ENCODE measurements around the gene CEACAM16.
"Not testable (repeated sequence)": the region's sequence is repeated elsewhere in the genome, so short reads cannot be mapped to it uniquely, and the experiment has no call there.

The CEACAM16 gene, protein sequence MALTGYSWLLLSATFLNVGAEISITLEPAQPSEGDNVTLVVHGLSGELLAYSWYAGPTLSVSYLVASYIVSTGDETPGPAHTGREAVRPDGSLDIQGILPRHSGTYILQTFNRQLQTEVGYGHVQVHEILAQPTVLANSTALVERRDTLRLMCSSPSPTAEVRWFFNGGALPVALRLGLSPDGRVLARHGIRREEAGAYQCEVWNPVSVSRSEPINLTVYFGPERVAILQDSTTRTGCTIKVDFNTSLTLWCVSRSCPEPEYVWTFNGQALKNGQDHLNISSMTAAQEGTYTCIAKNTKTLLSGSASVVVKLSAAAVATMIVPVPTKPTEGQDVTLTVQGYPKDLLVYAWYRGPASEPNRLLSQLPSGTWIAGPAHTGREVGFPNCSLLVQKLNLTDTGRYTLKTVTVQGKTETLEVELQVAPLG

DNA sequence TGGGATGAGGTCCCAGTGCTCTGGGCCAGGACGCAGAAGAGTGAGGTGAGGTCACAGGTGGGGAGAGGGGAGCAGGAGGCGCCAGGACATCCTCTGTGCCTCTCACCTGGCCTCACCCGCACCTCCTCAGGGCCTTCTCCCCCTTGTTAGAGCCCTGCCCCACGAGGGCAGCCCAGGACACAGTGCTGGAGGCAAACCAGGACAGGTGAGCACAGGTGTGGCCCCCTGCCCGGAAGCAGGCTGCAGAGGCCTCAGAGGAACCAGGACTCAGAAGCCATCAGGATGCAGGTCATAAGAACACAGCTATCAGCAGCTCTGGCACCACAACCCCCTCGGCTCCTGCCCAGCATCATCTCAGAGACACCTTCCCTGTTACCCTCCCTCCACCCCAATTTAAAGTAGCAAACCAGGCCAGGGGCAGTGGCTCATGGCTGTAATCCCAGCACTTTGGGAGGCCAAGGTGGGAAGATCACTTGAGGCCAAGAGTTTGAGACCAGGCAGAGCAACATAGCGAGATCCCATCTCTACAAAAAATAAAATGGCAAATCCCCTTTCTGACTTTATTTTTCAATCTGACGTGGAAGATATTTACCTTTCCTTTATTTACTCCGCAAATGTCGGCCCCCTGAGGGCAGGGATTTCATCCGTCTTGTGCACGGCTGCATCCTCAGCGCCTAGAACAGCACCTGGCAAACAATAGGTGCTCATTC is at the start of gene CEACAM16:
Gene CEACAM16, plus strand, starts transcription at position 660 of the 710 bp plus-strand sequence. CDS start 2,306 bp downstream, outside the sequence.
- no peak for DNase-seq (ENCODE audit: low spot score)

GRCh38 chr19:44649578-44650145 is 49.3 kb upstream of the CEACAM16 start:
- no peak for DNase-seq (ENCODE audit: low spot score)

- DNase-seq (ENCODE audit: low spot score): no peak
Measured at GRCh38 chr19:44653343-44653742, 45.6 kb upstream of the CEACAM16 start.

GRCh38 chr19:44653977-44654774 is 44.8 kb upstream of the CEACAM16 start:
- DNase-seq (ENCODE audit: low spot score): peak; percentile 62

GRCh38 chr19:44657211-44657921 is 41.6 kb upstream of the CEACAM16 start:
- DNase-seq (ENCODE audit: low spot score): peak; percentile 56

GRCh38 chr19:44658069-44658733 is 40.8 kb upstream of the CEACAM16 start:
- DNase-seq (ENCODE audit: low spot score): no peak

DNA sequence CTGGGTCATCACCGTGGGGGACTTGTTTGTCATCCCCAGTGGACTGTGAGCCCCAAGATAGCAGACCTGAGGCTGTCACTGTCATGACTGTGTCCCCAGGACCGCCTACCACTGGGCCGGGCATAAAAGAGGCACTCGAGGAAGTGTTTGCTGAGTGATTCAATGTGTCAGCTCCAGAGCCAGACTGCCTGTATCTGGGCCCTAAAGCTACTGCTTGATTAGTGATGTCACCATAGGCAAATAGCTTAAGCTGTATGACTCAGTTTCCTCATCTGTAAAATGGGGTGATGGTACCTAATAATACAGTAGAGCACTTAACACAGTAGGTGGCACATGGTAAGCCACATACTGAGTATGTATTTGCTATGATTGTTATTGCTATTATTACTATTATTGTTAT is 38.9 kb upstream of the CEACAM16 start:
- no peak for DNase-seq (ENCODE audit: low spot score)

- DNase-seq (ENCODE audit: low spot score): no peak
Measured at GRCh38 chr19:44661205-44661604, 37.7 kb upstream of the CEACAM16 start.

DNA sequence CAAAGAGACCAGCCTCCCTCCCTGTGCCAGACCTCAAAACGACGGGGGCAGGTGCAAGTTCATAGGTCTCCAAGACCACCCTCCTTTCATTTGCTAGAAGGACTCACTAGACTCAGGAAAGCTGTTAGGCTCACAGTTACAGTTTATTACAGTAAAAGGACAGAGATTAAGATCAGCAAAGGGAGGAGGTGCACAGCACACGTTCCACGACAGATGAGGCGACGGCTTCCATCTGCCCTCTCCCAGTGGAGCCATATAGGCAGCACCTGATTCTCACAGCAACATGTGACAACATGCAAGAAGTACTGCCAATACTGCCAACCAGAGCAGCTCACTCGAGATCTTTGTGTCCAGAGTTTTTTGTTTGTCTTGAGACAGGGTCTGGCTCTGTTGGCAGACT is 37.0 kb upstream of the CEACAM16 start:
- DNase-seq (ENCODE audit: low spot score): no peak

DNA sequence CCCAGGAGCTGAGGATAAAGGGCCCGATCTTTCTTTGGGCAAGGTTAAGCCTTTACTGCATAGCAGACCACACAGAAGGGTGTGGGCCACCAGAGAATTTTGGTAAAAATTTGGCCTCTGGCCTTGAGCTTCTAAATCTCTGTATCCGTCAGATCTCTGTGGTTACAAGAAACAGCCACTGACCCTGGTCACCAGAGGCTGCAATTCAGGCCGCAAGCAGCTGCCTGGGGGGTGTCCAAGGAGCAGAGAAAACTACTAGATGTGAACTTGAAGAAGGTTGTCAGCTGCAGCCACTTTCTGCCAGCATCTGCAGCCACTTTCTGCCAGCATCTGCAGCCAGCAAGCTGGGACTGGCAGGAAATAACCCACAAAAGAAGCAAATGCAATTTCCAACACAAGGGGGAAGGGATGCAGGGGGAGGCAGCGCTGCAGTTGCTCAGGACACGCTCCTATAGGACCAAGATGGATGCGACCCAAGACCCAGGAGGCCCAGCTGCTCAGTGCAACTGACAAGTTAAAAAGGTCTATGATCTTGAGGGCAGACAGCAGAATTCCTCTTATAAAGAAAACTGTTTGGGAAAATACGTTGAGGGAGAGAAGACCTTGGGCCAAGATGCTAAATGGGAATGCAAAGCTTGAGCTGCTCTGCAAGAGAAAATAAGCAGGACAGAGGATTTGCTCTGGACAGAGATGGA is 36.1 kb upstream of the CEACAM16 start:
- DNase-seq (ENCODE audit: low spot score): no peak

DNA sequence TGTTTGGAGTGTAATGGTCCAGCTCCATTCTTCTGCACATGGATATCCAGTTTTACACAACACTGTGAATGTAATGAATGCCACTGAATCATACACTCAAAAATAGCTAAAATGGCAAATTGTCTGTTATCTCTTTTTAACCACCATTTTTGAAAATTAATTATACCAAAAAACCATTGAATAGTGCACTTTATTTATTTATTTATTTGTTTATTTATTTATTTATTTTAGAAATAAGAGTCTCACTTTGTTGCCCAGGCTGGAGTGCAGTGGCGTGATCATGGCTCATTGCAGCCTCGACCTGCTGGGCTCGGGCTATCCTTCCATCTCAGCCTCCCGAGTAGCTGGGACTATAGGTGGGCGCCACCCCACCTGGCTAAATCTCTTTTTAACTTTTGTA is 35.0 kb upstream of the CEACAM16 start:
- DNase-seq (ENCODE audit: low spot score): no peak

- DNase-seq (ENCODE audit: low spot score): no peak
Measured at GRCh38 chr19:44664976-44665375, 34.0 kb upstream of the CEACAM16 start.

DNA sequence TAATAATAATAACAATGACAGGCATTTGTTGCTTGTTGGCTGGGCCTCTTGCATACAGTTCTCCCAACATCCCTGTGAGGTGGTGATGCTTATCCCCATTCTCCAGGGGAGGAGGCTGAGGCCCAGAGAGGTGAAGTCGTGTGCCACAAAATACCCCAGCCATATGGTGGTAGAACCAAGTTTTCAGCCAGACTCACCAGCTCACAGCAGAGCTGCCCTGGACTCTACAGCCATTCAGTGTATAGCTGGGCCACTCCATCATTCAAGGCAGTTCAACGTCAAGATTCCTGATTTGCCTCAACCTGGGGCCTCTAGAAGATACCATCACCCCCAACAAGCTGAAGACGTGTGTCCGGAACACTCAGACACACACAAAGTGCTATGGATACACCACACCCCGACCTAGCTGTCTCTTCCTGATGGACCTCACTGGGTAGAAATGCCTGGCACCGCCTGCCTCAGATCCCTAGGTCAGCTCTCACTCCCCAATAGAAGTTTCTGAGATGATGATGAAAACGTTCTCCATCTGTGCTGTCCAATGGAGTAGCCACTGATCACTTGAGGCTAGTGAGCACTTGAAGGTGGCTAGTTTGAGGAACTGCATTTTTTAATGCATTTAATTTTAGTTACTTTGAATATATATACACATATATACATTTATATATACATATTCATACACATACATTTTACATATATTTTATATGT is 31.9 kb upstream of the CEACAM16 start:
- no peak for DNase-seq (ENCODE audit: low spot score)

- DNase-seq (ENCODE audit: low spot score): no peak
Measured at GRCh38 chr19:44668985-44669764, 29.8 kb upstream of the CEACAM16 start.

GRCh38 chr19:44670027-44670426 is 28.9 kb upstream of the CEACAM16 start:
- DNase-seq (ENCODE audit: low spot score): not testable (repeated sequence)

GRCh38 chr19:44671400-44671799 is 27.6 kb upstream of the CEACAM16 start, which contains the start of gene CEACAM19:
Gene CEACAM19 (plus strand): TSS chr19:44671482. CDS start chr19:44671932, 450 bp downstream.
- no peak for DNase-seq (ENCODE audit: low spot score)

DNA sequence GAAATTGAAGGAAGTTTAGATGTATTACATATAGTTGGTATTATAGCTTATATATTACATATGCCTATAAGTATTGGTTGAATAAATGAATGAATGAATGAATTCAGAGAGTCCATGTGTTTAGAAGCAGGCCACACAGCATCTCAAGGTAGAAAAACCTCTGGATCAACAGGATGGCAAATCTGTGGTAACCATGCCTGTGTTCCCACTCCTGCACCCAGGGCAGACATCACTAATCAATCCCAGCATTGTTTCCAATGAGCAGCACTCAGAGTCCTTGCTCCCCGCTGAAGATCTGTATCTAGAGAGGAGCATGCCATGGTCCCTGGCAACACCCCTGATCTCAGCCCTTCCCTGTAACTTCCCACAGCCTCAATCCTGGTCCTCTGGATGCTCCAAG is 26.7 kb upstream of the CEACAM16 start:
- no peak for DNase-seq (ENCODE audit: low spot score)

GRCh38 chr19:44673510-44673909 is 25.4 kb upstream of the CEACAM16 start:
- DNase-seq (ENCODE audit: low spot score): no peak

DNA sequence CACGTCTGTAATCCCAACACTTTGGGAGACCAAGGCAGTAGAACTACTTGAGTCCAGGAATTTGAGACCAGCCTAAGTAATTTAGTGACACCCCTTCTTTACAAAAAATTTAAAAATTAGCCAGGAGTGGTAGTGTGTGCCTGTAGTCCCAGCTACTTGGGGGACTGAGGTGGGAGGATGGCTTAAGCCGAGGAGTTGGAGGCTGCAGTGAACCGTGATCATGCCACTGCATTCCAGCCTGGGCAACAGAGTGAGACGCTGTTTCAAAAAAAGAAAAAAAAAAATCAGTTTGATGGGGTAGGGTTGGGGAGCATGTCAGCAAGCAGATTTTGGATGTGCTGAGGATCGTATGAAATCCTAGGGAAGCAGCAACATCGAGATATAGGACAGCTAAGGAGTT is 23.4 kb upstream of the CEACAM16 start:
- no peak for DNase-seq (ENCODE audit: low spot score)
